WTC11 (cell line): ENCODE results near the gene SERPINB1. TPM values are rescaled to one million over a fixed set of nuclear protein-coding genes. Genes with fewer than 3 reads are reported as not detected.

Source experiments
- ATAC-seq: fragments of 200-7000 bp; cut with Tn5 transposase; 2 replicates; pipeline ENCODE4 v1.10.0; 2021; ENCODE audit warnings: mild to moderate bottlenecking, moderate library complexity
- CTCF ChIA-PET: fragments of 300-600 bp; sonication (Branson Sonifier 250); formaldehyde crosslinking; loops from one replicate; lab custom pipeline; 2021; ENCODE audit warnings: antibody characterized with exemption; lab: Charles Lee
- POLR2A ChIA-PET: fragments of 350-600 bp; sonication (Branson Sonifier 250); formaldehyde crosslinking; loops from one replicate; lab custom pipeline; 2021; ENCODE audit warnings: antibody characterized with exemption; lab: Charles Lee
- DNase-seq: peaks from one replicate; pipeline ENCODE4 v3.0.0; 2021; ENCODE audit warnings: low spot score
- H3K27ac Mint-ChIP-seq: 2 replicates; pipeline ENCODE4 v1.8.0; 2021; ENCODE audit warnings: mixed read lengths
- H3K27me3 Mint-ChIP-seq: 2 replicates; pipeline ENCODE4 v1.8.0; 2021; ENCODE audit warnings: low read depth, mild to moderate bottlenecking, moderate library complexity, mixed read lengths
- H3K36me3 Mint-ChIP-seq: 2 replicates; pipeline ENCODE4 v1.8.0; 2021; ENCODE audit warnings: mixed read lengths
- H3K4me1 Mint-ChIP-seq: 2 replicates; pipeline ENCODE4 v1.8.0; 2022; ENCODE audit warnings: mixed read lengths
- H3K4me3 Mint-ChIP-seq: 2 replicates; pipeline ENCODE4 v1.8.0; 2021; ENCODE audit warnings: mild to moderate bottlenecking, moderate library complexity, mixed read lengths
- H3K9me3 Mint-ChIP-seq: 2 replicates; pipeline ENCODE4 v1.8.0; 2021; ENCODE audit warnings: mixed read lengths
- ARID4B ChIP-seq: sonication (generic); formaldehyde crosslinking; IDR thresholded peaks from 2 replicates; pipeline ENCODE4 v1.8.0; 2023; ENCODE audit warnings: missing genetic modification reagents, mild to moderate bottlenecking, borderline replicate concordance
- CBFB ChIP-seq: sonication (generic); formaldehyde crosslinking; IDR thresholded peaks from 2 replicates; pipeline ENCODE4 v1.8.1; 2022; ENCODE audit warnings: mild to moderate bottlenecking, low read depth, missing genetic modification reagents
- E2F5 ChIP-seq: sonication (generic); formaldehyde crosslinking; IDR thresholded peaks from 2 replicates; pipeline ENCODE4 v1.8.1; 2022; ENCODE audit warnings: mild to moderate bottlenecking, moderate library complexity, missing genetic modification reagents
- FOXK1 ChIP-seq: sonication (generic); formaldehyde crosslinking; IDR thresholded peaks from 2 replicates; pipeline ENCODE4 v1.8.0; 2022; ENCODE audit warnings: mild to moderate bottlenecking, moderate library complexity, missing genetic modification reagents
- GABPB1 ChIP-seq: sonication (generic); formaldehyde crosslinking; IDR thresholded peaks from 2 replicates; pipeline ENCODE4 v1.8.1; 2023; ENCODE audit warnings: mild to moderate bottlenecking, missing genetic modification reagents
- HMGXB4 ChIP-seq: sonication (generic); formaldehyde crosslinking; IDR thresholded peaks from 2 replicates; pipeline ENCODE4 v1.8.1; 2023; ENCODE audit warnings: mild to moderate bottlenecking, moderate library complexity, missing genetic modification reagents
- JAZF1 ChIP-seq: fragments of 250-450 bp; sonication (Bioruptor Pico); IDR thresholded peaks from 2 replicates; pipeline ENCODE4 v1.9.0; 2021; ENCODE audit warnings: moderate library complexity, mild to moderate bottlenecking, inconsistent platforms
- MAX ChIP-seq: sonication (generic); formaldehyde crosslinking; IDR thresholded peaks from 2 replicates; pipeline ENCODE4 v1.8.0; 2022; ENCODE audit warnings: mild to moderate bottlenecking, missing genetic modification reagents
- MYBL2 ChIP-seq: sonication (generic); formaldehyde crosslinking; IDR thresholded peaks from 2 replicates; pipeline ENCODE4 v1.8.1; 2023; ENCODE audit warnings: mild to moderate bottlenecking, moderate library complexity, missing genetic modification reagents
- NFE2L1 ChIP-seq: sonication (generic); formaldehyde crosslinking; IDR thresholded peaks from 2 replicates; pipeline ENCODE4 v1.8.1; 2023; ENCODE audit warnings: missing genetic modification reagents
- OVOL2 ChIP-seq: fragments of 250-450 bp; sonication (Bioruptor Pico); IDR thresholded peaks from 2 replicates; pipeline ENCODE4 v1.9.0; 2021; ENCODE audit warnings: mild to moderate bottlenecking, borderline replicate concordance
- TP53 ChIP-seq: sonication (generic); formaldehyde crosslinking; IDR thresholded peaks from 2 replicates; pipeline ENCODE4 v1.8.1; 2023; ENCODE audit warnings: mild to moderate bottlenecking, missing genetic modification reagents
- ZBTB21 ChIP-seq: sonication (generic); formaldehyde crosslinking; IDR thresholded peaks from 2 replicates; pipeline ENCODE4 v1.8.1; 2023; ENCODE audit warnings: mild to moderate bottlenecking, missing genetic modification reagents, borderline replicate concordance
- ZNF416 ChIP-seq: fragments of 250-450 bp; sonication (Bioruptor Pico); IDR thresholded peaks from 2 replicates; pipeline ENCODE4 v1.9.0; 2021; ENCODE audit warnings: mild to moderate bottlenecking, inconsistent platforms
- total RNA-seq: library from RNA; stranded (reverse); gene quantifications from 3 replicates; pipeline ENCODE4 v1.2.3, GENCODE V29; 2021
- TF ChIP-seq, protein P1 (sequence below): sonication (generic); formaldehyde crosslinking; IDR thresholded peaks from 2 replicates; pipeline ENCODE4 v1.8.1; 2022; ENCODE audit warnings: mild to moderate bottlenecking, missing genetic modification reagents, moderate library complexity, borderline replicate concordance
- TF ChIP-seq, protein P2 (sequence below): sonication (generic); formaldehyde crosslinking; conservative IDR thresholded peaks from 2 replicates; pipeline ENCODE4 v1.8.1; 2023; ENCODE audit warnings: mild to moderate bottlenecking, low read depth, missing genetic modification reagents, moderate library complexity
- TF ChIP-seq, protein P3 (sequence below): sonication (generic); formaldehyde crosslinking; IDR thresholded peaks from 2 replicates; pipeline ENCODE4 v1.8.1; 2023; ENCODE audit warnings: mild to moderate bottlenecking, missing genetic modification reagents, moderate library complexity
- TF ChIP-seq, protein P4 (sequence below): sonication (generic); formaldehyde crosslinking; IDR thresholded peaks from 2 replicates; pipeline ENCODE4 v1.8.1; 2023; ENCODE audit warnings: mild to moderate bottlenecking, missing genetic modification reagents

SERPINB1 gene
- total RNA-seq, 1 experiment from 2014 or later, result 14.8 TPM

GRCh38 chr6:2818593-2818992, 23.1 kb downstream of the SERPINB1 start:
- ChIA-PET CTCF (interaction anchor here (0.8 to 1.7 kb wide), 3 partner anchors 28 to 69 kb away, joined by 3 to 11 read pairs (median 3); no protein-coding TSS in a partner anchor), POLR2A (no interaction called here)
- no peaks in the 10 kb centered on the region for H3K4me1 Mint-ChIP-seq
- ATAC-seq (no peak), DNase-seq (no peak)
- no peak overlapping the region for H3K27ac Mint-ChIP-seq
- H3K27me3 Mint-ChIP-seq, result no peaks in the 10 kb centered on the region
- H3K4me3 Mint-ChIP-seq, result no peak overlapping the region
- peaks cover 14% of the 10 kb centered on the region for H3K36me3 Mint-ChIP-seq
- H3K9me3 Mint-ChIP-seq, result peaks cover 23% of the 10 kb centered on the region
- TF ChIP-seq CBFB (no peak), FOXK1 (CRISPR knock-in tag) (no peak), MAX (CRISPR knock-in tag) (no peak), ZNF416 (CRISPR knock-in tag) (no peak), JAZF1 (CRISPR knock-in tag) (no peak), MYBL2 (no peak), OVOL2 (no peak), GABPB1 (CRISPR knock-in tag) (no peak), E2F5 (CRISPR knock-in tag) (no peak), ZBTB21 (no peak), HMGXB4 (CRISPR knock-in tag) (no peak), NFE2L1 (no peak), TP53 (CRISPR knock-in tag) (no peak), ARID4B (CRISPR knock-in tag) (no peak)
- TF ChIP-seq, protein P1, sequence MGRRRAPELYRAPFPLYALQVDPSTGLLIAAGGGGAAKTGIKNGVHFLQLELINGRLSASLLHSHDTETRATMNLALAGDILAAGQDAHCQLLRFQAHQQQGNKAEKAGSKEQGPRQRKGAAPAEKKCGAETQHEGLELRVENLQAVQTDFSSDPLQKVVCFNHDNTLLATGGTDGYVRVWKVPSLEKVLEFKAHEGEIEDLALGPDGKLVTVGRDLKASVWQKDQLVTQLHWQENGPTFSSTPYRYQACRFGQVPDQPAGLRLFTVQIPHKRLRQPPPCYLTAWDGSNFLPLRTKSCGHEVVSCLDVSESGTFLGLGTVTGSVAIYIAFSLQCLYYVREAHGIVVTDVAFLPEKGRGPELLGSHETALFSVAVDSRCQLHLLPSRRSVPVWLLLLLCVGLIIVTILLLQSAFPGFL (CRISPR knock-in tag), result no peak
- TF ChIP-seq, protein P2, sequence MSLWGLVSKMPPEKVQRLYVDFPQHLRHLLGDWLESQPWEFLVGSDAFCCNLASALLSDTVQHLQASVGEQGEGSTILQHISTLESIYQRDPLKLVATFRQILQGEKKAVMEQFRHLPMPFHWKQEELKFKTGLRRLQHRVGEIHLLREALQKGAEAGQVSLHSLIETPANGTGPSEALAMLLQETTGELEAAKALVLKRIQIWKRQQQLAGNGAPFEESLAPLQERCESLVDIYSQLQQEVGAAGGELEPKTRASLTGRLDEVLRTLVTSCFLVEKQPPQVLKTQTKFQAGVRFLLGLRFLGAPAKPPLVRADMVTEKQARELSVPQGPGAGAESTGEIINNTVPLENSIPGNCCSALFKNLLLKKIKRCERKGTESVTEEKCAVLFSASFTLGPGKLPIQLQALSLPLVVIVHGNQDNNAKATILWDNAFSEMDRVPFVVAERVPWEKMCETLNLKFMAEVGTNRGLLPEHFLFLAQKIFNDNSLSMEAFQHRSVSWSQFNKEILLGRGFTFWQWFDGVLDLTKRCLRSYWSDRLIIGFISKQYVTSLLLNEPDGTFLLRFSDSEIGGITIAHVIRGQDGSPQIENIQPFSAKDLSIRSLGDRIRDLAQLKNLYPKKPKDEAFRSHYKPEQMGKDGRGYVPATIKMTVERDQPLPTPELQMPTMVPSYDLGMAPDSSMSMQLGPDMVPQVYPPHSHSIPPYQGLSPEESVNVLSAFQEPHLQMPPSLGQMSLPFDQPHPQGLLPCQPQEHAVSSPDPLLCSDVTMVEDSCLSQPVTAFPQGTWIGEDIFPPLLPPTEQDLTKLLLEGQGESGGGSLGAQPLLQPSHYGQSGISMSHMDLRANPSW, result no peak
- TF ChIP-seq, protein P3, sequence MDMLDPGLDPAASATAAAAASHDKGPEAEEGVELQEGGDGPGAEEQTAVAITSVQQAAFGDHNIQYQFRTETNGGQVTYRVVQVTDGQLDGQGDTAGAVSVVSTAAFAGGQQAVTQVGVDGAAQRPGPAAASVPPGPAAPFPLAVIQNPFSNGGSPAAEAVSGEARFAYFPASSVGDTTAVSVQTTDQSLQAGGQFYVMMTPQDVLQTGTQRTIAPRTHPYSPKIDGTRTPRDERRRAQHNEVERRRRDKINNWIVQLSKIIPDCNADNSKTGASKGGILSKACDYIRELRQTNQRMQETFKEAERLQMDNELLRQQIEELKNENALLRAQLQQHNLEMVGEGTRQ (CRISPR knock-in tag), result no peak
- TF ChIP-seq, protein P4, sequence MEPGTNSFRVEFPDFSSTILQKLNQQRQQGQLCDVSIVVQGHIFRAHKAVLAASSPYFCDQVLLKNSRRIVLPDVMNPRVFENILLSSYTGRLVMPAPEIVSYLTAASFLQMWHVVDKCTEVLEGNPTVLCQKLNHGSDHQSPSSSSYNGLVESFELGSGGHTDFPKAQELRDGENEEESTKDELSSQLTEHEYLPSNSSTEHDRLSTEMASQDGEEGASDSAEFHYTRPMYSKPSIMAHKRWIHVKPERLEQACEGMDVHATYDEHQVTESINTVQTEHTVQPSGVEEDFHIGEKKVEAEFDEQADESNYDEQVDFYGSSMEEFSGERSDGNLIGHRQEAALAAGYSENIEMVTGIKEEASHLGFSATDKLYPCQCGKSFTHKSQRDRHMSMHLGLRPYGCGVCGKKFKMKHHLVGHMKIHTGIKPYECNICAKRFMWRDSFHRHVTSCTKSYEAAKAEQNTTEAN, result no peak
